ENCODE results near the gene UBL3.

Gene UBL3, protein sequence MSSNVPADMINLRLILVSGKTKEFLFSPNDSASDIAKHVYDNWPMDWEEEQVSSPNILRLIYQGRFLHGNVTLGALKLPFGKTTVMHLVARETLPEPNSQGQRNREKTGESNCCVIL

DNA sequence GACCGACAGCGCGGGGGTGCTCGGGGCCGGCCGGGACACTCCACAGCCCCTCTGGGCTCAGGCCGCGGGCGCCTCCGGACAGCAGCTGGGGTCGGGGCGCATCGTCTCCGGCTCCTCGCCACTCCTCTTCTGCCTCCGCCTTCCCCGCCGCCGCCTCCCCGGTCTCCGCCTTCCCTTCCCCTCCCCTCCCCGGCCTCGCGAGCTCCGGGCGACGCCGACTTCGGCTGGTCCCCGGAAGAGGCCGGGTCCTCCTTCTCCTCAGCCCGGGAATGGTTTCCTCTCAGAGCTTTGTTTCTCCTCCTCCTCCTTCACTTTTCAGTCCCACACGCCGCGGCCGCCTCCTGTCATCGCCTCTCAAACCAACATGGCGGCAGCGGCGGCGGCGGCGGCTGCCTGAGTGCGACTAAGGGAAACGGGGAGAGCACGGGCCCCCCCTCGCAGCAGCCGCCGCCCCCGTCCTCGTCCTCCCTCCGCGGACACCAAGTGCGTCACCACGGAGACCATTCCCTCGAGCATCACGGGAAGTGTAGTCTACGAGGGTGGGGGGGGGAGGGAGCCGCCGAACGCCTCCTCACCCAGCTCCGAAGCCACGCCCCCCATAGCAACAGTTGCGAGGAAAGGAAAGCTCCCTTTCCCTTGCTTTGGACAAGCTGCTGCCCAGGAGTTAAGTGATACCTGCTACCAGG is at the start of gene UBL3:
Gene UBL3 (minus strand): TSS at position 405 of the 686 bp plus-strand sequence. CDS start 1,079 bp downstream, outside the sequence.
- H3K4me1 ChIP-seq (ENCODE audit: control insufficient read depth in 1 of 2, insufficient read depth in 1 of 2, low read depth in 1 of 2, low read length in 1 of 2): peaks cover 46 to 48% of the 10 kb centered on the region in 2 experiments
- TF ChIP-seq, protein P1, sequence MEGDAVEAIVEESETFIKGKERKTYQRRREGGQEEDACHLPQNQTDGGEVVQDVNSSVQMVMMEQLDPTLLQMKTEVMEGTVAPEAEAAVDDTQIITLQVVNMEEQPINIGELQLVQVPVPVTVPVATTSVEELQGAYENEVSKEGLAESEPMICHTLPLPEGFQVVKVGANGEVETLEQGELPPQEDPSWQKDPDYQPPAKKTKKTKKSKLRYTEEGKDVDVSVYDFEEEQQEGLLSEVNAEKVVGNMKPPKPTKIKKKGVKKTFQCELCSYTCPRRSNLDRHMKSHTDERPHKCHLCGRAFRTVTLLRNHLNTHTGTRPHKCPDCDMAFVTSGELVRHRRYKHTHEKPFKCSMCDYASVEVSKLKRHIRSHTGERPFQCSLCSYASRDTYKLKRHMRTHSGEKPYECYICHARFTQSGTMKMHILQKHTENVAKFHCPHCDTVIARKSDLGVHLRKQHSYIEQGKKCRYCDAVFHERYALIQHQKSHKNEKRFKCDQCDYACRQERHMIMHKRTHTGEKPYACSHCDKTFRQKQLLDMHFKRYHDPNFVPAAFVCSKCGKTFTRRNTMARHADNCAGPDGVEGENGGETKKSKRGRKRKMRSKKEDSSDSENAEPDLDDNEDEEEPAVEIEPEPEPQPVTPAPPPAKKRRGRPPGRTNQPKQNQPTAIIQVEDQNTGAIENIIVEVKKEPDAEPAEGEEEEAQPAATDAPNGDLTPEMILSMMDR (IDR thresholded peaks at IDR 0.05): peak; percentile 5
- H3K27ac ChIP-seq: peak within 1 kb of the TSS; percentile 96
- H3K27me3 ChIP-seq: no peaks in the 10 kb centered on the region
- no peaks in the 10 kb centered on the region for H3K9me3 ChIP-seq
- H3K4me3 ChIP-seq (ENCODE audit: low read depth in 1 of 2, low read length in 1 of 2): peak within 1 kb of the TSS; percentile 74 to 93
- no peaks in the 10 kb centered on the region for H3K36me3 ChIP-seq

DNA sequence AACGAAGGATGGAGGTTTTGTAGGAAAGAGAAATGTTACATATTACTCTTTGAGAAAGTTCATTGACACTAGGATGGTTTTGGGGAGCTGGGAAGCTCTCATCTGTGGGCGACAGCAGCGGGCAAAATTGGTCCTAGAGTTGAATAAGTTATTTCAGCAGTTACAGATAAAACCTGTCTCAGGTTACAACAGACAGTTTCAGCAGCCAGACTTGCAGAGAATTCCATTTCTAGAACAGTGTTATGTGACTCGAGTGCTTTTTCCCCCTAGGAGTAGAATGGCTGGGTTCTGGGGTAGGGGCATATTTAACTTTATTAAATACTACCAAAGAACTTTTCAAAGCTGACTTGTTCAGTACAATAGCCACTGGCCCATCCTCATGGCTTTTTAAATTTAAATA is 46.7 kb upstream of the UBL3 start:
- no peaks in the 10 kb centered on the region for H3K36me3 ChIP-seq
- H3K27me3 ChIP-seq: no peaks in the 10 kb centered on the region
- H3K27ac ChIP-seq: no peak overlapping the region
- TF ChIP-seq, protein P1 (IDR thresholded peaks at IDR 0.05): no peak
- no peak overlapping the region for H3K4me3 ChIP-seq (ENCODE audit: low read depth in 1 of 2, low read length in 1 of 2)
- H3K4me1 ChIP-seq (ENCODE audit: control insufficient read depth in 1 of 2, insufficient read depth in 1 of 2, low read depth in 1 of 2, low read length in 1 of 2): peaks cover 29 to 40% of the 10 kb centered on the region in 2 experiments
- no peaks in the 10 kb centered on the region for H3K9me3 ChIP-seq

DNA sequence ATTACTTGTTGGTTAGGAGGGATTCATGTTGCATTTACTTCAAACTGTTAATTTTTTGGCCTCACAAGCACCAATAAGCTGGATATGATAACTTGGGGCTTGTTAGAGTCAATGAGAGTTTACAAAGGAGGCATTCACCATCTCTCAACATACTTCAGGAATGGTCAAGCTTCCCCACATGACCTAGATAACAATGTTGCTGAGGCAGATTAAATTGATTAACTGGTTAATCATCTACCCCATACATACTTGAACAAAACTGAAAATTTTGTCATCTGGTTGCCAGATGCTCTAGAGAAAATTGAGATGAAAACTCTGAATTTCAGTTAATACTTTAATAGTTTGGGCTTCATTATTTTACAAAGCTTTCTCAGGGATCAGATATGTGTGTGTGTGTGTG is 43.0 kb upstream of the UBL3 start:
- H3K4me3 ChIP-seq (ENCODE audit: low read depth in 1 of 2, low read length in 1 of 2): no peak overlapping the region
- H3K27me3 ChIP-seq: no peaks in the 10 kb centered on the region
- no peaks in the 10 kb centered on the region for H3K36me3 ChIP-seq
- no peak overlapping the region for H3K27ac ChIP-seq
- TF ChIP-seq, protein P1 (IDR thresholded peaks at IDR 0.05): no peak
- H3K4me1 ChIP-seq (ENCODE audit: control insufficient read depth in 1 of 2, insufficient read depth in 1 of 2, low read depth in 1 of 2, low read length in 1 of 2): peaks cover 9 to 25% of the 10 kb centered on the region in 2 experiments
- H3K9me3 ChIP-seq: no peaks in the 10 kb centered on the region

DNA sequence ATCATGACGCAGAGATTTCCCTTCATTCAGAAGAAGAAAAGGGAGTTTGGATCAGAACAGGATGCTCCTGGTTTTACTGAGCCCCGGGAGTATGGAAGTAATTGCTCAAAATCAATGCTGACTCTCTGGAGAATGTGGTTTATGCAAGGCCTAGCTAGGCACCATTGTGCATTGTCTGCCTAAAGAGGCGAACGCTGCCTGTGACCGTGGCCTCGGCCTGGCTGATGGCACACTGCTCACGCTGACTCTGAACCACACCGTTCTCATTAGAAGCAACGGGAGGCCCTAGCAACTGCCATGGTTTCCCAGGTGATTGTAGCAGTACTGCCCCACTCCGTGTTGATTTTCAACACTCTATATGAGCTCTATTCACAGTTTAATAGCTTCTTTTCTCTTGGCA is 41.7 kb upstream of the UBL3 start:
- H3K9me3 ChIP-seq: no peaks in the 10 kb centered on the region
- peaks cover 0 to 12% of the 10 kb centered on the region in 2 experiments for H3K4me1 ChIP-seq (ENCODE audit: control insufficient read depth in 1 of 2, insufficient read depth in 1 of 2, low read depth in 1 of 2, low read length in 1 of 2)
- no peak overlapping the region for H3K4me3 ChIP-seq (ENCODE audit: low read depth in 1 of 2, low read length in 1 of 2)
- H3K27me3 ChIP-seq: no peaks in the 10 kb centered on the region
- H3K27ac ChIP-seq: no peak overlapping the region
- H3K36me3 ChIP-seq: no peaks in the 10 kb centered on the region
- TF ChIP-seq, protein P1 (IDR thresholded peaks at IDR 0.05): no peak

DNA sequence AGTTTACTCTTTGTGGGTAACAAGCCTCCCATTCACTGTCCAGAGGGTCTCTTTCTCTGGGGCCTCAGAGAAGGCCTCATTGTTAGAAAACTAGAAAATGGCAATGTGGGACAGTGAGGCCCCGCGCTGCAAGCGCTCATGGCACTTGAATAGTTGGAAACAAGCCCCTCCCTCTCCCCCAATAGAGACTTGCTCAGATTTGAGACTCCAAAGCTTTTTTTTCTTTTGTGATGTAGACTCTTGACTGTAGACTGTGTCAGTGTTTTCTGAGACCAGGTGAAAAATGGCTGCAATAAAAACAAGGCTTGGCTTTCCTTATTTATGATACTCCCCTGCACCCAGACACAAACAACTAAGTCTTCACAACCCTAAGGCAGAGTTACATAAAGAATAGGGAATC is 38.7 kb upstream of the UBL3 start:
- Histone ChIP-seq H3K4me1 (ENCODE audit: control insufficient read depth in 1 of 2, insufficient read depth in 1 of 2, low read depth in 1 of 2, low read length in 1 of 2) (peaks cover 0 to 6% of the 10 kb centered on the region in 2 experiments), H3K27me3 (no peaks in the 10 kb centered on the region), H3K9me3 (no peaks in the 10 kb centered on the region), H3K4me3 (ENCODE audit: low read depth in 1 of 2, low read length in 1 of 2) (no peak overlapping the region), H3K27ac (no peak overlapping the region), H3K36me3 (no peaks in the 10 kb centered on the region)
- TF ChIP-seq, protein P1 (IDR thresholded peaks at IDR 0.05): no peak

Measured in neutrophil (primary cell).